ENCODE results near the gene MRPL45. TPM values are rescaled to one million over a fixed set of nuclear protein-coding genes. Genes with fewer than 3 reads are reported as not detected.
A peak's percentile ranks its signal among the peaks of the same experiment; 100 is the strongest.

The MRPL45 gene
- total and polyA plus RNA-seq, 2 of the 13 experiments (the other 11 are each of a cell fraction or from before 2014, with no cell fraction given) = 89.5 to 157 TPM

GRCh38 chr17:38342886-38343607, 46.1 kb downstream of the MRPL45 start:
- in situ Hi-C loops (cut with HindIII; ENCODE audit: extremely low pct_ligation_motif_present, low pct_unique_long_range_greater_than_20kb) (no loop called here), intact Hi-C loops (cut with micrococcal nuclease; ENCODE audit: unreplicated experiment) (no loop called here)
- ATAC-seq (no peak; the same call in 2 of the 3 replicates), FAIRE-seq (no peak), DNase-seq (ENCODE audit: low spot score) (no peak)
- H3K4me1 ChIP-seq (ENCODE audit: insufficient read depth, low read length) = peaks cover 13% of the 10 kb centered on the region
- no peaks in the 10 kb centered on the region for H3K79me2 ChIP-seq (ENCODE audit: insufficient read depth, low read length)
- H2AFZ ChIP-seq (ENCODE audit: low read length) = no peak overlapping the region
- TF ChIP-seq FOSL2 (CRISPR knock-in tag; IDR thresholded peaks at IDR 0.05) (no peak), HNRNPL (IDR thresholded peaks at IDR 0.05; ENCODE audit: low read depth, low read length) (0 out of 2 replicates have a peak, but pooled peaks have one; percentile 51), ZNF343 (CRISPR knock-in tag; IDR thresholded peaks at IDR 0.05) (no peak)
- 43% methylated on average over 11 of the region's 18 CpGs for WGBS (ENCODE audit: low lambda C conversion rate)
- H3K4me2 ChIP-seq (ENCODE audit: low read depth, low read length) = no peak overlapping the region
- BruUV-seq (replicated peaks) = no TSS peak
- H3K9ac ChIP-seq (ENCODE audit: insufficient read depth, low read depth, low read length) = no peak overlapping the region
- no peak overlapping the region for H3K27ac ChIP-seq (ENCODE audit: extremely low read length, insufficient read depth, low read length)
- POLR2A ChIA-PET = no interaction called here
- no peaks in the 10 kb centered on the region for H3K36me3 ChIP-seq (replicated peaks in 1 of 2; ENCODE audit: control insufficient read depth in 1 of 2, insufficient read depth in 2 of 2, low read length in 2 of 2)
- peaks cover 1 to 13% of the 10 kb centered on the region in 2 experiments; a peak in 3 of 5 replicates for H3K27me3 ChIP-seq (ENCODE audit: control insufficient read depth in 1 of 2, insufficient read depth in 2 of 2, low read length in 2 of 2)
- H3K9me3 ChIP-seq (ENCODE audit: low read length) = no peaks in the 10 kb centered on the region
- no peaks in the 10 kb centered on the region for H4K20me1 ChIP-seq (ENCODE audit: insufficient read depth, low read length)
- H3K4me3 ChIP-seq (replicated peaks in 1 of 3; ENCODE audit: insufficient read depth in 1 of 3, low read depth in 2 of 3, low read length in 3 of 3) = no peak overlapping the region
- CTCF ChIA-PET (ENCODE audit: low intra/inter-chr PET ratio, low total read pairs) = no interaction called here

DNA sequence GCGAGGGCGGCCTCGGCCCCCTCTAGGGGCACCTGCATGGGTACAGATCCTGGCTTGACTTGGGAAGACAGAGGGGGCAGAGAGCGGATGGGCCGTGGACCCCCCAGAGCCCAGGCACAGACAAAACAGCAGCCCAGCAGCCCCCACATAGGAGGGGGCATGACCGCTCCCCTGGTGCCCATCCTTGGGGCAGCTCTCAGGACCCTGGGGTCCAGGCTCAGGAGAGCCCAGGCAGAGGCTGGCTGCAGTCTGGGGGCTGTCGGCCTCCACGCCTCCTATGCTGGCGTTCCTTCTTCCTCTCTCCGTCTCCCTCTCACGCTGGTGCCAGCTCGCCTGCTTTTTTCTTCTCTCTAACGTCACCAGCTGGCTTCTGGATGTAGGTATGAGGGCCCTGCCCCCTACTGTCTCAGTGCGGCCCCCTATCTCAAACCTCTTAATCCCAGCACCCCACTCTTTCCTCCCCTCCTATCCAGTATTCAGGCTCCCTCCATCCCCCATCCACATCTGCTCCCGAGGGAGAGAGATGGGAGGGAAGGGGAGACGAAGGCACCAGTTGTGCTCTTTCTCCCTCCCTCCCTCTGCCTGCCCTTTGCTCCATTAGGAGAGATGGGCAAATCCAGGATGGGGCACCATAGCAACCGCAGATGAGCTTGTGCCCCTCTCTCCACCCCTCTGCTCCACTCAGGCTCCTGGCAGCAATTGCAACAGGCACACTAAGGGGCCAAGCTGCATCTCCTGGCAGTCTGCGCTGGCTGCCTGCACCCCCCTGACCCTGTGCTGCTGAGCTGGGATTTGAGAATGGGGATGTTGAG, 46.8 kb downstream of the MRPL45 start, which contains the start of gene GPR179:
TSS of gene GPR179 (minus strand) at position 349 of the 812 bp plus-strand sequence. CDS start at position 182, 167 bp downstream.
- Histone ChIP-seq H3K79me2 (ENCODE audit: insufficient read depth, low read length) (no peaks in the 10 kb centered on the region), H2AFZ (ENCODE audit: low read length) (no peak within 1 kb of the TSS), H3K27ac (ENCODE audit: extremely low read length, insufficient read depth, low read length) (no peak within 1 kb of the TSS), H4K20me1 (ENCODE audit: insufficient read depth, low read length) (no peaks in the 10 kb centered on the region), H3K9ac (ENCODE audit: insufficient read depth, low read depth, low read length) (no peak within 1 kb of the TSS), H3K9me3 (ENCODE audit: low read length) (no peaks in the 10 kb centered on the region), H3K4me3 (replicated peaks in 1 of 3; ENCODE audit: insufficient read depth in 1 of 3, low read depth in 2 of 3, low read length in 3 of 3) (no peak within 1 kb of the TSS), H3K4me2 (ENCODE audit: low read depth, low read length) (no peak within 1 kb of the TSS), H3K4me1 (ENCODE audit: insufficient read depth, low read length) (peaks cover 15% of the 10 kb centered on the region), H3K36me3 (replicated peaks in 1 of 2; ENCODE audit: control insufficient read depth in 1 of 2, insufficient read depth in 2 of 2, low read length in 2 of 2) (no peaks in the 10 kb centered on the region), H3K27me3 (ENCODE audit: control insufficient read depth in 1 of 2, insufficient read depth in 2 of 2, low read length in 2 of 2) (peaks cover 1 to 5% of the 10 kb centered on the region in 2 experiments; a peak in 2 of 5 replicates)
- TF ChIP-seq SP5 (CRISPR knock-in tag; IDR thresholded peaks at IDR 0.05; ENCODE audit: borderline replicate concordance, low read depth) (no peak), HNRNPL (IDR thresholded peaks at IDR 0.05; ENCODE audit: low read depth, low read length) (0 out of 2 replicates have a peak, but pooled peaks have one; percentile 8)
- 64% methylated on average over 17 of the region's 18 CpGs for WGBS (ENCODE audit: low lambda C conversion rate)
- in situ Hi-C loops (cut with HindIII; ENCODE audit: extremely low pct_ligation_motif_present, low pct_unique_long_range_greater_than_20kb) (no loop called here), intact Hi-C loops (cut with micrococcal nuclease; ENCODE audit: unreplicated experiment) (no loop called here)
- DNase-seq (ENCODE audit: low spot score) (no peak), FAIRE-seq (no peak), ATAC-seq (peak; percentile 8; the same call in 2 of the 3 replicates)
- CTCF ChIA-PET (ENCODE audit: low intra/inter-chr PET ratio, low total read pairs) = no interaction called here
- POLR2A ChIA-PET = interaction anchor here (1.2 kb wide), 1 partner anchor 71 kb away, joined by 3 read pairs; no protein-coding TSS in a partner anchor
- BruUV-seq (replicated peaks) = no TSS peak
